ENCODE measurements around the gene SMIM32.

SMIM32 gene

GRCh38 chr5:136225796-136226195 lies 32.8 kb upstream of the SMIM32 start:
- no peak for TF ChIP-seq EZH2phosphoT487 (IDR thresholded peaks at IDR 0.05; ENCODE audit: low read length)
- no peak for TF ChIP-seq EZH2 (optimal IDR thresholded peaks at IDR 0.05; ENCODE audit: low read depth, low read length)
- TF ChIP-seq, protein P1, sequence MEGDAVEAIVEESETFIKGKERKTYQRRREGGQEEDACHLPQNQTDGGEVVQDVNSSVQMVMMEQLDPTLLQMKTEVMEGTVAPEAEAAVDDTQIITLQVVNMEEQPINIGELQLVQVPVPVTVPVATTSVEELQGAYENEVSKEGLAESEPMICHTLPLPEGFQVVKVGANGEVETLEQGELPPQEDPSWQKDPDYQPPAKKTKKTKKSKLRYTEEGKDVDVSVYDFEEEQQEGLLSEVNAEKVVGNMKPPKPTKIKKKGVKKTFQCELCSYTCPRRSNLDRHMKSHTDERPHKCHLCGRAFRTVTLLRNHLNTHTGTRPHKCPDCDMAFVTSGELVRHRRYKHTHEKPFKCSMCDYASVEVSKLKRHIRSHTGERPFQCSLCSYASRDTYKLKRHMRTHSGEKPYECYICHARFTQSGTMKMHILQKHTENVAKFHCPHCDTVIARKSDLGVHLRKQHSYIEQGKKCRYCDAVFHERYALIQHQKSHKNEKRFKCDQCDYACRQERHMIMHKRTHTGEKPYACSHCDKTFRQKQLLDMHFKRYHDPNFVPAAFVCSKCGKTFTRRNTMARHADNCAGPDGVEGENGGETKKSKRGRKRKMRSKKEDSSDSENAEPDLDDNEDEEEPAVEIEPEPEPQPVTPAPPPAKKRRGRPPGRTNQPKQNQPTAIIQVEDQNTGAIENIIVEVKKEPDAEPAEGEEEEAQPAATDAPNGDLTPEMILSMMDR (IDR thresholded peaks at IDR 0.05; ENCODE audit: low read length): no peak
- no peak overlapping the region for H3K4me3 ChIP-seq (ENCODE audit: low read length)
- H3F3A ChIP-seq (ENCODE audit: insufficient read depth, low read length): no peaks in the 10 kb centered on the region
- no peaks in the 10 kb centered on the region for H3K4me1 ChIP-seq (ENCODE audit: low read length)
- no peaks in the 10 kb centered on the region for H4K20me1 ChIP-seq (ENCODE audit: insufficient read depth, low read length)
- DNase-seq: no peak
- no peaks in the 10 kb centered on the region for H3K9me2 ChIP-seq (replicated peaks; ENCODE audit: insufficient read depth, low read length)
- H3K36me3 ChIP-seq (replicated peaks; ENCODE audit: insufficient read depth, low read length): no peaks in the 10 kb centered on the region
- no peak overlapping the region for H3K4me2 ChIP-seq (ENCODE audit: low read depth, low read length)
- no peak overlapping the region for H3K27ac ChIP-seq (ENCODE audit: low read length)
- no peak overlapping the region for H3K9ac ChIP-seq (ENCODE audit: low read length)
- no peaks in the 10 kb centered on the region for H3K9me3 ChIP-seq (replicated peaks; ENCODE audit: insufficient read depth, low read length)
- H2AFZ ChIP-seq (ENCODE audit: low read length): no peak overlapping the region
- no peaks in the 10 kb centered on the region for H3K79me2 ChIP-seq (ENCODE audit: low read length)
- H3K27me3 ChIP-seq (replicated peaks; ENCODE audit: insufficient read depth, low read length): no peaks in the 10 kb centered on the region

DNA sequence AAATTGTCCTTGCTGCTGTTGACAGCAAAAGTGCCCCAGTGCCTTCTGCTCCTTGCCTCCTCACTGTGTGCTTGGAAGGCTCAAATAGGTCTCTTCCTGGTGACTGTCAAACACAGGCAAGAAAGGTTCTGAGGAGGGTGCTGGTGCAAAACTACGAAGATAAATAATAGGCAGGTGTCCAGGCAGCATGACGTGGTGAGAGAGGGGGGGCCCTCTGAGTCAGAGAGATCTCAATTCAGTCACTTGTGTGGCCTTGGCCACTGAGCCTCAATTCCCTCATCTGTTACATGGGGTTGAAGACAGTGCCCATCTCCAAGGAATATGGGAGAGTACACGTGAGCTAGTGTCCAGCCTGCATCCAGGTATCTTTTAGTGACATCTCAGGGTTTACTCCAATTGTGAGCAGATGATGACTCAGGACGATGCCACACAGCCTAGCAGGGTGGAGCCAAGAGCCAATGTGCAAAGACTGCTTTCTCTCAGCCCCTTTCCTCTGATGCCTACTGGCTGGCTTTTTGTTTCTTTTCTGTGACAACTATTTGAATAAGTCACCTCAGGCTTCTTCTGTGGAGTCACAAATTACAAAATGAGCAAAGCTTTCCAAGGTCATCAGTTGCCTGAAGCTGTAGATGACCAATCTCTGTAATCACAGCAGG lies 29.7 kb upstream of the SMIM32 start:
- Histone ChIP-seq H3K36me3 (replicated peaks; ENCODE audit: insufficient read depth, low read length) (no peaks in the 10 kb centered on the region), H3K27me3 (replicated peaks; ENCODE audit: insufficient read depth, low read length) (no peaks in the 10 kb centered on the region), H2AFZ (ENCODE audit: low read length) (no peak overlapping the region), H3K9ac (ENCODE audit: low read length) (no peak overlapping the region), H3K27ac (ENCODE audit: low read length) (no peak overlapping the region), H3K9me3 (replicated peaks; ENCODE audit: insufficient read depth, low read length) (no peaks in the 10 kb centered on the region), H3K4me3 (ENCODE audit: low read length) (no peak overlapping the region), H3K4me2 (ENCODE audit: low read depth, low read length) (no peak overlapping the region), H3K79me2 (ENCODE audit: low read length) (no peaks in the 10 kb centered on the region), H3K4me1 (ENCODE audit: low read length) (no peaks in the 10 kb centered on the region), H4K20me1 (ENCODE audit: insufficient read depth, low read length) (no peaks in the 10 kb centered on the region), H3K9me2 (replicated peaks; ENCODE audit: insufficient read depth, low read length) (no peaks in the 10 kb centered on the region), H3F3A (ENCODE audit: insufficient read depth, low read length) (no peaks in the 10 kb centered on the region)
- no peak for DNase-seq
- TF ChIP-seq, protein P1 (IDR thresholded peaks at IDR 0.05; ENCODE audit: low read length): no peak
- TF ChIP-seq EZH2 (optimal IDR thresholded peaks at IDR 0.05; ENCODE audit: low read depth, low read length) (no peak), EZH2phosphoT487 (IDR thresholded peaks at IDR 0.05; ENCODE audit: low read length) (no peak)

DNA sequence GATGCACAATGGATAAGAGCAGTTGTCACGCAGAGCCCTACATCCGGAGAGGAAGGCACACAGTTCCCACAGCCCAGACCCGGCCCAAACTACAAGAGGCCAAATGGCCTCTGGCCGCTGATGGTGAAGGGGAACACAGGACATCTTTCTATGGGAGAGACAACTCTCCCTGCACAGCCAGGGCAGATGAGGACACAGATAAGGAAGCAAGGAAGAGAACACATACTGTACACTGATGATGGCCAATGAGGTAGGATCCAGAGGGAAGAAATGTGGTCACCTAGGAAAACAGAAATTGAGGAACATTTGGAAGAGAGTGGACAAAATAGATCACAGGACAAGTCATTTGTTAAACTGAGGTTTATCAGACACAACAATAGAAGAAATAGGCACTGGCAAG lies 28.4 kb upstream of the SMIM32 start:
- TF ChIP-seq EZH2phosphoT487 (IDR thresholded peaks at IDR 0.05; ENCODE audit: low read length) (no peak), EZH2 (optimal IDR thresholded peaks at IDR 0.05; ENCODE audit: low read depth, low read length) (no peak)
- TF ChIP-seq, protein P1 (IDR thresholded peaks at IDR 0.05; ENCODE audit: low read length): no peak
- H3K4me2 ChIP-seq (ENCODE audit: low read depth, low read length): no peak overlapping the region
- H3K9ac ChIP-seq (ENCODE audit: low read length): no peak overlapping the region
- no peaks in the 10 kb centered on the region for H3F3A ChIP-seq (ENCODE audit: insufficient read depth, low read length)
- H2AFZ ChIP-seq (ENCODE audit: low read length): no peak overlapping the region
- H3K4me3 ChIP-seq (ENCODE audit: low read length): no peak overlapping the region
- no peaks in the 10 kb centered on the region for H3K79me2 ChIP-seq (ENCODE audit: low read length)
- H3K9me3 ChIP-seq (replicated peaks; ENCODE audit: insufficient read depth, low read length): no peaks in the 10 kb centered on the region
- H3K27ac ChIP-seq (ENCODE audit: low read length): no peak overlapping the region
- no peaks in the 10 kb centered on the region for H3K36me3 ChIP-seq (replicated peaks; ENCODE audit: insufficient read depth, low read length)
- no peaks in the 10 kb centered on the region for H3K27me3 ChIP-seq (replicated peaks; ENCODE audit: insufficient read depth, low read length)
- DNase-seq: no peak
- no peaks in the 10 kb centered on the region for H3K9me2 ChIP-seq (replicated peaks; ENCODE audit: insufficient read depth, low read length)
- H3K4me1 ChIP-seq (ENCODE audit: low read length): no peaks in the 10 kb centered on the region
- H4K20me1 ChIP-seq (ENCODE audit: insufficient read depth, low read length): no peaks in the 10 kb centered on the region
